Cardiac fibroblast (primary cell): ENCODE results near the gene CD59.

ENCODE experiments used
- DNase-seq, 2 donors: peaks; one replicate each; pipeline versions ENCODE4 v3.0.0 to v3.0.0-alpha.2; 2010; ENCODE audit warnings: low read depth in 2 of 2
- H3K4me3 ChIP-seq, 2 donors: replicated peaks in 1 of 2; 1 replicate in 1 of 2; 2 replicates in 1 of 2; pipeline ENCODE4 v1.5.1; 2011; ENCODE audit warnings: low read depth in 2 of 2, low read length in 2 of 2, mild to moderate bottlenecking in 2 of 2, moderate library complexity in 1 of 2
- CTCF ChIP-seq: IDR thresholded peaks from one replicate; pipeline ENCODE4 v1.5.1; 2011; ENCODE audit warnings: low read depth, mild to moderate bottlenecking, low read length, inconsistent platforms

Gene CD59

GRCh38 chr11:33718440-33718839 is 17.8 kb downstream of the CD59 start:
- H3K4me3 ChIP-seq = no peak overlapping the region
- no peak for DNase-seq
- TF ChIP-seq CTCF = no peak

- peak; percentile 36 for TF ChIP-seq CTCF
- peak; percentile 58 to 65 for DNase-seq
- H3K4me3 ChIP-seq = no peak overlapping the region
Observed at GRCh38 chr11:33716243-33716642, 20.0 kb downstream of the CD59 start.

GRCh38 chr11:33713856-33714398 is 22.3 kb downstream of the CD59 start:
- no peak for TF ChIP-seq CTCF
- no peak for DNase-seq
- H3K4me3 ChIP-seq = no peak overlapping the region

GRCh38 chr11:33713151-33713855 is 22.9 kb downstream of the CD59 start:
- peak in 1 of 2 donors; percentile 52 for DNase-seq
- no peak for TF ChIP-seq CTCF
- no peak overlapping the region for H3K4me3 ChIP-seq

GRCh38 chr11:33712436-33712835 is 23.8 kb downstream of the CD59 start:
- H3K4me3 ChIP-seq = no peak overlapping the region
- no peak for DNase-seq
- no peak for TF ChIP-seq CTCF

GRCh38 chr11:33709466-33709865 is 26.8 kb downstream of the CD59 start:
- peak in 1 of 2 donors; percentile 8 for DNase-seq
- no peak for TF ChIP-seq CTCF
- no peak overlapping the region for H3K4me3 ChIP-seq
